ENCODE results near the gene SLC9A1. TPM values are rescaled to one million over a fixed set of nuclear protein-coding genes. Genes with fewer than 3 reads are reported as not detected.

The SLC9A1 gene
- total and polyA plus RNA-seq, 2 of the 8 experiments (the other 6 are each of a cell fraction or from before 2014, with no cell fraction given): 11.3 to 25.1 TPM

GRCh38 chr1:27070390-27071048 lies 84.4 kb downstream of the SLC9A1 start:
- H3K9me3 ChIP-seq (ENCODE audit: insufficient read depth in 2 of 2, low read depth in 1 of 2, low read length in 1 of 2): no peaks in the 10 kb centered on the region
- H3K23me2 ChIP-seq (ENCODE audit: low read depth, low read length): no peaks in the 10 kb centered on the region
- POLR2A ChIA-PET (ENCODE audit: partially characterized antibody): interaction anchor here (0.7 to 2.1 kb wide), 10 partner anchors 9 to 85 kb away, joined by 3 to 7 read pairs (median 4); partner anchors contain the start of gene SLC9A1
- no peak overlapping the region for H3K9ac ChIP-seq (replicated peaks in 1 of 4; ENCODE audit: extremely low read depth in 1 of 4, low read depth in 3 of 4, low read length in 3 of 4)
- FAIRE-seq (no peak), DNase-seq (ENCODE audit: low read depth in 1 of 2, low spot score in 2 of 2) (no peak)
- H2BK120ac ChIP-seq (replicated peaks; ENCODE audit: low read depth, low read length): no peak overlapping the region
- H3K36me3 ChIP-seq (ENCODE audit: control insufficient read depth in 2 of 4, insufficient read depth in 4 of 4, low read length in 3 of 4): no peaks in the 10 kb centered on the region
- H3K4ac ChIP-seq (replicated peaks; ENCODE audit: insufficient read length, low read depth, low read length): no peak overlapping the region
- H3K27me3 ChIP-seq (replicated peaks in 1 of 4; ENCODE audit: control insufficient read depth in 3 of 4, extremely low read depth in 1 of 4, insufficient read depth in 3 of 4, low read length in 3 of 4): no peaks in the 10 kb centered on the region
- peak overlapping the region; percentile 93; the same call in 1 of the 2 replicates for H2BK20ac ChIP-seq (ENCODE audit: low read length)
- peak overlapping the region; percentile 21; the same call in 1 of the 2 replicates for H3K18ac ChIP-seq (ENCODE audit: extremely low read depth, low read length)
- no peak overlapping the region for H3K56ac ChIP-seq (replicated peaks; ENCODE audit: insufficient read length, low read depth, low read length)
- H4K91ac ChIP-seq (replicated peaks; ENCODE audit: insufficient read length, low read length): peak overlapping the region; percentile 83
- peak overlapping the region; percentile 45; the same call in 1 of the 2 replicates for H2BK5ac ChIP-seq (ENCODE audit: low read depth, low read length)
- H3K4me3 ChIP-seq (ENCODE audit: extremely low read depth in 1 of 4, insufficient read depth in 2 of 4, low read depth in 3 of 4, low read length in 4 of 4): no peak overlapping the region
- H4K5ac ChIP-seq (ENCODE audit: insufficient read length, low read depth, low read length): no peak overlapping the region
- H3K27ac ChIP-seq (ENCODE audit: low read depth, low read length): no peak overlapping the region
- peak overlapping the region; percentile 65 for H2BK15ac ChIP-seq (ENCODE audit: low read length)
- WGBS, 2 experiments (ENCODE audit: extremely low coverage in 1 of 2, insufficient coverage in 1 of 2, insufficient read length in 1 of 2, insufficient replicate concordance in 2 of 2, low coverage in 1 of 2, low lambda C conversion rate in 2 of 2, missing lambda C conversion rate in 1 of 2): 76% methylated on average over 12 of the region's 12 CpGs; no CpG with 5 or more reads in 1 of the 2 experiments
- H4K8ac ChIP-seq (ENCODE audit: extremely low read depth, insufficient read depth, low read length): peak overlapping the region; percentile 66
- H4K20me1 ChIP-seq (replicated peaks in 1 of 2; ENCODE audit: control insufficient read depth in 1 of 2, insufficient read depth in 2 of 2, low read length in 2 of 2): no peaks in the 10 kb centered on the region
- peak overlapping the region; percentile 94 for H2BK12ac ChIP-seq (ENCODE audit: low read depth, low read length)
- no peaks in the 10 kb centered on the region; the same call in 1 of the 2 replicates for H3K79me1 ChIP-seq (ENCODE audit: low read depth, low read length)
- H3K23ac ChIP-seq (ENCODE audit: insufficient read length): no peak overlapping the region
- peaks cover 0 to 9% (median 6%) of the 10 kb centered on the region in 4 experiments; a peak in 5 of 7 replicates for H3K4me1 ChIP-seq (replicated peaks in 1 of 4; ENCODE audit: control insufficient read depth in 3 of 4, insufficient read depth in 4 of 4, low read length in 3 of 4)
- H3K79me2 ChIP-seq (ENCODE audit: control insufficient read depth in 1 of 2, insufficient read depth in 2 of 2, low read length in 2 of 2): no peaks in the 10 kb centered on the region
- no peak overlapping the region for H3K14ac ChIP-seq (ENCODE audit: insufficient read length)
- no peak overlapping the region for H2AFZ ChIP-seq (ENCODE audit: low read length)
- H3K4me2 ChIP-seq (ENCODE audit: insufficient read depth in 1 of 2, low read depth in 2 of 2, low read length in 2 of 2): no peak overlapping the region
- no peak overlapping the region for H2AK5ac ChIP-seq (ENCODE audit: low read depth, low read length)
- CTCF ChIA-PET (ENCODE audit: partially characterized antibody): interaction anchor here (0.5 to 14.3 kb wide), 17 partner anchors 9 to 319 kb away, joined by 3 to 270 read pairs (median 5); no protein-coding TSS in a partner anchor
- TF ChIP-seq TAF7 (optimal IDR thresholded peaks at IDR 0.05; ENCODE audit: borderline replicate concordance, low read depth, low read length) (no peak), CREB1 (IDR thresholded peaks at IDR 0.05) (no peak), E2F6 (IDR thresholded peaks at IDR 0.05) (no peak), POLR2AphosphoS5 (IDR thresholded peaks at IDR 0.05; ENCODE audit: low read depth, low read length) (no peak), GABPA (IDR thresholded peaks at IDR 0.05; ENCODE audit: borderline replicate concordance, insufficient read depth, low read length) (no peak), POU5F1 (IDR thresholded peaks at IDR 0.05; ENCODE audit: low read depth, low read length) (no peak), MAX (IDR thresholded peaks at IDR 0.05) (peak; percentile 78), SIX5 (IDR thresholded peaks at IDR 0.05; ENCODE audit: low read depth, low read length) (no peak), BRCA1 (IDR thresholded peaks at IDR 0.05; ENCODE audit: low read depth, low read length) (no peak), KDM5A (IDR thresholded peaks at IDR 0.05; ENCODE audit: low read length) (no peak), CBX5 (IDR thresholded peaks at IDR 0.05; ENCODE audit: low read depth, low read length) (no peak), TAF1 (IDR thresholded peaks at IDR 0.05; ENCODE audit: low read depth, low read length) (no peak)

All from H1 (cell line).